ENCODE measurements around the gene DENND1B. TPM values are rescaled to one million over a fixed set of nuclear protein-coding genes. Genes with fewer than 3 reads are reported as not detected.
A peak's percentile ranks its signal among the peaks of the same experiment; 100 is the strongest.

DENND1B gene
- polyA plus RNA-seq, 1 donor from 2014 or later = 12.4 TPM

DNA sequence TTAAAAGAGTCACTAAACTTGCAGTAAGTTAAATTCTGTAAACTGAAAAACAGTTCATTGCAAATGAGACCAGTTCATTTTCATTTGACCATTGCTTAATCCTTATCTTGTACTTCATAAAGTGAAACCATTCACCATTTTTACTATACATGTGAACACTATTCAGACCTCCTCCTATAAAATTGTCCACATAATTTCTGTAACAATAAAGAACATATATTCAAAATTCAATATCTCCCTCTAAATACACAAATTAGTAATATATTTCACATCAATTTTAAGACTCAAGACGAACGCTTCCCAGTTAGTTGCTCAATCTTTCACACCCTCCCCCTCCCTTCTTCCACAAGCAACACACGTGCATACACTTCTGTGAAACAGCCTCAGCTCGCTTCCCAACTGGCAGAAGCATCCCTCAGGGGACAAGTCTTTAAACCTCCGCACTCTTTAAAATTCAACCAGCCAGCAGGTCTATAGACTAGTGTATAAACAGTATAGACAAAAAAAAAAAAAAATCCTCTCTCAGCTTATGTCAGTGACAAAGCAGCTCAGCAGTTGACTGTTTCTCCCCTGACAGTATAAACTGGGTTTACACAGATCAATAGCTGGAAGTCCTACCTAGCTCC, 99.6 kb downstream of the DENND1B start:
- H4K20me1 ChIP-seq (ENCODE audit: insufficient read depth) = no peaks in the 10 kb centered on the region
- peak overlapping the region; percentile 40 for H3K4me2 ChIP-seq (ENCODE audit: low read length)
- no peak overlapping the region for H3K9ac ChIP-seq (ENCODE audit: low read length)
- no peaks in the 10 kb centered on the region for H3K27me3 ChIP-seq (ENCODE audit: insufficient read depth, low read depth, low read length)
- no peaks in the 10 kb centered on the region for H3K9me3 ChIP-seq (ENCODE audit: low read length)
- peak overlapping the region; percentile 50 for H3K4me3 ChIP-seq (ENCODE audit: low read length)
- H2AFZ ChIP-seq (ENCODE audit: low read depth, low read length) = no peak overlapping the region
- no peaks in the 10 kb centered on the region for H3K36me3 ChIP-seq (ENCODE audit: insufficient read depth, low read length)
- no peaks in the 10 kb centered on the region for H3K9me2 ChIP-seq (ENCODE audit: insufficient read depth, low read length)
- H3K79me2 ChIP-seq (replicated peaks; ENCODE audit: insufficient read depth, low read length) = no peaks in the 10 kb centered on the region
- TF ChIP-seq EP300 (conservative IDR thresholded peaks at IDR 0.05; ENCODE audit: poor library complexity, severe bottlenecking) = peak; percentile 45
- no peak for TF ChIP-seq SMC3 (conservative IDR thresholded peaks at IDR 0.05; ENCODE audit: poor library complexity)
- TF ChIP-seq MXI1 (conservative IDR thresholded peaks at IDR 0.05; ENCODE audit: poor library complexity, severe bottlenecking) = peak; percentile 28
- TF ChIP-seq, protein P1, sequence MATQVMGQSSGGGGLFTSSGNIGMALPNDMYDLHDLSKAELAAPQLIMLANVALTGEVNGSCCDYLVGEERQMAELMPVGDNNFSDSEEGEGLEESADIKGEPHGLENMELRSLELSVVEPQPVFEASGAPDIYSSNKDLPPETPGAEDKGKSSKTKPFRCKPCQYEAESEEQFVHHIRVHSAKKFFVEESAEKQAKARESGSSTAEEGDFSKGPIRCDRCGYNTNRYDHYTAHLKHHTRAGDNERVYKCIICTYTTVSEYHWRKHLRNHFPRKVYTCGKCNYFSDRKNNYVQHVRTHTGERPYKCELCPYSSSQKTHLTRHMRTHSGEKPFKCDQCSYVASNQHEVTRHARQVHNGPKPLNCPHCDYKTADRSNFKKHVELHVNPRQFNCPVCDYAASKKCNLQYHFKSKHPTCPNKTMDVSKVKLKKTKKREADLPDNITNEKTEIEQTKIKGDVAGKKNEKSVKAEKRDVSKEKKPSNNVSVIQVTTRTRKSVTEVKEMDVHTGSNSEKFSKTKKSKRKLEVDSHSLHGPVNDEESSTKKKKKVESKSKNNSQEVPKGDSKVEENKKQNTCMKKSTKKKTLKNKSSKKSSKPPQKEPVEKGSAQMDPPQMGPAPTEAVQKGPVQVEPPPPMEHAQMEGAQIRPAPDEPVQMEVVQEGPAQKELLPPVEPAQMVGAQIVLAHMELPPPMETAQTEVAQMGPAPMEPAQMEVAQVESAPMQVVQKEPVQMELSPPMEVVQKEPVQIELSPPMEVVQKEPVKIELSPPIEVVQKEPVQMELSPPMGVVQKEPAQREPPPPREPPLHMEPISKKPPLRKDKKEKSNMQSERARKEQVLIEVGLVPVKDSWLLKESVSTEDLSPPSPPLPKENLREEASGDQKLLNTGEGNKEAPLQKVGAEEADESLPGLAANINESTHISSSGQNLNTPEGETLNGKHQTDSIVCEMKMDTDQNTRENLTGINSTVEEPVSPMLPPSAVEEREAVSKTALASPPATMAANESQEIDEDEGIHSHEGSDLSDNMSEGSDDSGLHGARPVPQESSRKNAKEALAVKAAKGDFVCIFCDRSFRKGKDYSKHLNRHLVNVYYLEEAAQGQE (IDR thresholded peaks at IDR 0.05; ENCODE audit: borderline replicate concordance) = peak; percentile 35
- peak; percentile 28 for TF ChIP-seq POLR2AphosphoS5 (IDR thresholded peaks at IDR 0.05)
- no peak for TF ChIP-seq EZH2 (IDR thresholded peaks at IDR 0.05; ENCODE audit: borderline replicate concordance, insufficient read depth, low read length, poor library complexity, severe bottlenecking)
- peak overlapping the region; percentile 46 for H3K27ac ChIP-seq (ENCODE audit: low read length)
- H3F3A ChIP-seq (ENCODE audit: insufficient read depth, low read length, poor library complexity, severe bottlenecking) = no peaks in the 10 kb centered on the region

DNA sequence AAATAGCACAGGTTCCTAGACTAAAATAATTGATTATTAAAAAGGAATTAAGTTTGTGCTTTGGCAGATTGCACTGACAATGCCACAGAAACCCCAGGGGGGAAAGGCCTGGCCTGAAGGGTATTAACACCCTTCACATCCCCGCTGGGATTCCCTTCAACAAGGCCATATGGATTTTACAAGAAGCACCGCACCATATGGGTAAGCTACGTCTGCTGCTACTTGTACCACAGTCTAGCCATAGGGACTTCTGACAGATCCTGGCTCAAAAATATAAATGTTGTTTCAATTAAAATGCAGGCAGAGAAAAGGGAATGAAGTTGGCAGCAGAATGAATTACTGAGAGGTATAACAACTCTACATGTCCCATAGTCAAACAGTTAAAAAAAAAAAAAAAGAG, 101.0 kb downstream of the DENND1B start:
- TF ChIP-seq, protein P1 (IDR thresholded peaks at IDR 0.05; ENCODE audit: borderline replicate concordance) = no peak
- no peak for TF ChIP-seq POLR2AphosphoS5 (IDR thresholded peaks at IDR 0.05)
- no peak for TF ChIP-seq MXI1 (conservative IDR thresholded peaks at IDR 0.05; ENCODE audit: poor library complexity, severe bottlenecking)
- no peak for TF ChIP-seq TAF1 (IDR thresholded peaks at IDR 0.05; ENCODE audit: low read depth)
- TF ChIP-seq EP300 (conservative IDR thresholded peaks at IDR 0.05; ENCODE audit: poor library complexity, severe bottlenecking) = no peak
- no peak for TF ChIP-seq SMC3 (conservative IDR thresholded peaks at IDR 0.05; ENCODE audit: poor library complexity)
- TF ChIP-seq, protein P2, sequence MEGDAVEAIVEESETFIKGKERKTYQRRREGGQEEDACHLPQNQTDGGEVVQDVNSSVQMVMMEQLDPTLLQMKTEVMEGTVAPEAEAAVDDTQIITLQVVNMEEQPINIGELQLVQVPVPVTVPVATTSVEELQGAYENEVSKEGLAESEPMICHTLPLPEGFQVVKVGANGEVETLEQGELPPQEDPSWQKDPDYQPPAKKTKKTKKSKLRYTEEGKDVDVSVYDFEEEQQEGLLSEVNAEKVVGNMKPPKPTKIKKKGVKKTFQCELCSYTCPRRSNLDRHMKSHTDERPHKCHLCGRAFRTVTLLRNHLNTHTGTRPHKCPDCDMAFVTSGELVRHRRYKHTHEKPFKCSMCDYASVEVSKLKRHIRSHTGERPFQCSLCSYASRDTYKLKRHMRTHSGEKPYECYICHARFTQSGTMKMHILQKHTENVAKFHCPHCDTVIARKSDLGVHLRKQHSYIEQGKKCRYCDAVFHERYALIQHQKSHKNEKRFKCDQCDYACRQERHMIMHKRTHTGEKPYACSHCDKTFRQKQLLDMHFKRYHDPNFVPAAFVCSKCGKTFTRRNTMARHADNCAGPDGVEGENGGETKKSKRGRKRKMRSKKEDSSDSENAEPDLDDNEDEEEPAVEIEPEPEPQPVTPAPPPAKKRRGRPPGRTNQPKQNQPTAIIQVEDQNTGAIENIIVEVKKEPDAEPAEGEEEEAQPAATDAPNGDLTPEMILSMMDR (IDR thresholded peaks at IDR 0.05; ENCODE audit: poor library complexity, severe bottlenecking) = no peak
- no peak for TF ChIP-seq RAD21 (conservative IDR thresholded peaks at IDR 0.05)
- TF ChIP-seq EZH2 (IDR thresholded peaks at IDR 0.05; ENCODE audit: borderline replicate concordance, insufficient read depth, low read length, poor library complexity, severe bottlenecking) = no peak
- Histone ChIP-seq H3K4me3 (ENCODE audit: low read length) (no peak overlapping the region), H3K79me2 (replicated peaks; ENCODE audit: insufficient read depth, low read length) (no peaks in the 10 kb centered on the region), H3K36me3 (ENCODE audit: insufficient read depth, low read length) (no peaks in the 10 kb centered on the region), H4K20me1 (ENCODE audit: insufficient read depth) (no peaks in the 10 kb centered on the region), H3K9me2 (ENCODE audit: insufficient read depth, low read length) (no peaks in the 10 kb centered on the region), H3K9me3 (ENCODE audit: low read length) (no peaks in the 10 kb centered on the region), H3K9ac (ENCODE audit: low read length) (no peak overlapping the region), H3K27ac (ENCODE audit: low read length) (no peak overlapping the region), H3K4me2 (ENCODE audit: low read length) (no peak overlapping the region), H3F3A (ENCODE audit: insufficient read depth, low read length, poor library complexity, severe bottlenecking) (no peaks in the 10 kb centered on the region), H3K27me3 (ENCODE audit: insufficient read depth, low read depth, low read length) (no peaks in the 10 kb centered on the region), H2AFZ (ENCODE audit: low read depth, low read length) (no peak overlapping the region)

All from neural cell (in vitro differentiated cells).